NCI-H187 treated with DMSO at 0.1 percent for 48 hours (cell line): ENCODE results near the gene CACTIN.
"Not testable (repeated sequence)": the region's sequence is repeated elsewhere in the genome, so short reads cannot be mapped to it uniquely, and the experiment has no call there.

Experiments
- DNase-seq: peaks from one replicate; lab custom pipeline; 2025; lab: John Stamatoyannopoulos, UW

CACTIN gene

DNA sequence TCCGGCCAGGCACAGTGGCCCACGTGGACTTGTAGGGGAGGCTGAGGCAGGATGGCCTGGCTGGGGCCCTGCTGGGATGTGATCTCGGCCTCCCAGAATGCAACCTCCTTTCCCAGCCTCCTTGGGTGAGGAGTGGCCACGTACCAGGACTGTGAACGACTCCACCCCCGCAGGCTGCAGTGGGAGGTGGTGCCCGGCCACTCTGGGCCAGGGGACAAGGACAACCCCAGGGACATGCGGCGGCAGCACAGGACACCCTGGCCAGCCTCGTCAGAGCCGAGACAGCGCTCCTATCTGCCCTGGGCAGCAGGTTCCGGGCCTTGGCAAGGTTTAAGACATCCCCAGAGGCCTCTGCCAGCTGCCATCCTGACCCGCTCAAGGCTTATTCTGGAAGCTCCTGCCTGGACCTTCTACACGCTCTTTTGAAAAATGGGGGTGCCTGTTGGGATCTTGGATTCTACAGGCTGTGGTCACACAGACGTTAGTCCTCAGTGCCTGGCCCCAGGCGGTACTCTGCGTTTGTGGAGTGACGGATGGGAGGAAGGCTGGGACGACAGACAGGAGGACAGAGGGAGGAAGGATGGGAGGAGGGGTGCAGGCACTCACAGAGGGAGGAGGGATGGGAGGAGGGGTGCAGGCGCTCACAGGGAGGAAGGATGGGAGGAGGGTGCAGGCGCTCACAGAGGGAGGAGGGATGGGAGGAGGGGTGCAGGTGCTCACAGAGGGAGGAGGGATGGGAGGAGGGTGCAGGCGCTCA, 19.9 kb upstream of the CACTIN start:
- DNase-seq: no peak

DNA sequence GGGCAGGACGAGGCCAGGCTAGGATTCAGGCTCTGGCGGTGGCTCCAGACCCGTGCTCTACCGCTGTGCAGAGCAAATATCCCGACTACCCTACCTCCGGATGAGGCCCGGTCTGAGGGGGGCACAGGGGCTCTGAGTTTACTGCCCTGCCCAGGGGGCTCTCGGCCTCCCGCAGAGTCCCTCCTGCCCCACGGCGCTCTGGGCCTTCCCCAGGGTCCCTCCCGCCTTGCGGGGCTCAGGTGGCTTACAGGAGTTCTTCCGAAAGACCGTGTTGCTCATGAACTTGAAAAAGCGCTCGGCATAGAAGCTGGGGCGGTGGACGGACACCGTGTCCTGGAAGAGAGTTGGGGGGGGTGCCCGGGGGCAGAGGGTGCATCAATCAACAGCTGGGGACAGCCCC, 19.1 kb upstream of the CACTIN start:
- no peak for DNase-seq

DNA sequence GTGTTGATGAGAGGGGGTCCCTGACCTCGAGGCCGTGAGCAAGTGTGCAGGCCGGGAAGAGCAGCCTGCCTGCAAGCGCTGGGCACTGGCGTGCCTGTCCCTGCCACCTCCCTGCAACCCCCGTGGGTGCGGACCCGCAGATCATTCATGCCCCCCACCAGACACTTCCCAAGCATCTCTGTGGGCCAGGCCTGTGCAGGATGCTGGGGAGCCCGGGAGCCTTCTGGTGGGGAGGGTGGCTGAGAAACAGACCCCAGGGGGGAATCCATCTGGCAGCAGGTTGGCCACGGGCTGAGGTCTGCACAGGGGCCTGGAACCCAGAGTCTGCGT, 18.4 kb upstream of the CACTIN start:
- no peak for DNase-seq

DNA sequence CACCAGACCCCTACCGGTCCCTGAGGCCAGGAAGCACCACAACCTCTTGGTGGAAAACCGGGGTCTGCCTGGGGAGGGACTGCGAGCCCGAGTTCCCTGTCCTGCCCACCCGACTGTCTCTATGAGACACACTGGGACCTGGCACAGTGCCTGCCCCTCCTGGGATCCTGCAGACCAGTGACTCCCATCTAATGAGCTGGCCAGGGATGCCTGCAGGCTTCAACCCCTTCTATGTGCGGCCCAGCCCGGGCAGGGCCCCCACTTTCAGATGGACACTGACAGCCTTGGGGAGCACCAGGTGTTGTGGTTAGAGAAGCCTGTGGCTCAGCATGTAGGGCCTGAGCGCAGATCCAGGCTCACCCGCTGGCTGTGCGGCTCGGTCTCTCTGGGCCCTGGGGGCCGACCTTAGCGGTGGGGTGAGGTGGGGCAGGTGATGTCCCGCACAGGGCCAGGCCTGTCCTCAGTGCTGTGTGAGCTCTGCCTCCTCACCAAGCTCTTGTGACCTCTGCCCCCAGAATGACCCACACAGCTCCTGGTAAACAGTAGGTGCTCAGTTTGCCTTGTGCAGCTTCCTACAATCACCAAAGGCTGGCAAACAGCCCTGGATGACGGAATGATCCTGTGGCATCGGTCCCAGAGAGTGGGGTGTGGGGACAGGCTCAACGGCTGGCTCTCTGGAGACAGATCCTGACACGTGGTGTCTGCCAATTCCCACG, 17.9 kb upstream of the CACTIN start:
- no peak for DNase-seq

DNA sequence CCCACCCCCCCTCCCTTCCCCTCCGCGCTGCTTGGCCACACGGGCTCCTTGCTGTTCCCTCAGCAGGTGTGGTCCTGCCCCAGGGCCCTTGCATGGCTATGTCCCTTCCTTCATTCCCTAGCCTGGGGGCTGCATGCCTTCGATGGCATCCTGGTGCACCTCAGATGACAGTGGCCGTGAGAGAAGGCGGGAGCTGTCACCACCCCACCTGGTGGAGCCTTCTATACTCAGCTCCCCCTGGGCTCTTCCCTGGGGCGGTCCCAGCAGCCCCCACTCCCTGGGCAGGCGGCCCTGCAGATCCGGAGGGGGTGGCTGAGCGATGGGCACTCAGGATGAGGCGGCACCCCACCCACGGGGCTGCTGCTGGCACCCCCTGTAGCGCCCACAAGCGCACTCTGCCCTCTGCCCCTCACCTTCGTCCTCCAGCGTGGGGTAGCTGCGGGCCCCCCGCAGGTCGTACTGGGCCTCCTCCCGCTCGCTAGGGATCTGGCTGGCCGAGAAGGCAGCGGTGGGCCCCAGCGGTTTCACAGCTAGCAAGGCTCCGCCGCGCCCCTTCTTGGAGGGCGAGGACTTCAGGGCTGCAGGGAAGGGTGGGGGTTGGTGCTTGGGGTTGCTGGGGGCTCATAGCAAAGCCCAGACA, 17.2 kb upstream of the CACTIN start:
- DNase-seq: no peak

DNA sequence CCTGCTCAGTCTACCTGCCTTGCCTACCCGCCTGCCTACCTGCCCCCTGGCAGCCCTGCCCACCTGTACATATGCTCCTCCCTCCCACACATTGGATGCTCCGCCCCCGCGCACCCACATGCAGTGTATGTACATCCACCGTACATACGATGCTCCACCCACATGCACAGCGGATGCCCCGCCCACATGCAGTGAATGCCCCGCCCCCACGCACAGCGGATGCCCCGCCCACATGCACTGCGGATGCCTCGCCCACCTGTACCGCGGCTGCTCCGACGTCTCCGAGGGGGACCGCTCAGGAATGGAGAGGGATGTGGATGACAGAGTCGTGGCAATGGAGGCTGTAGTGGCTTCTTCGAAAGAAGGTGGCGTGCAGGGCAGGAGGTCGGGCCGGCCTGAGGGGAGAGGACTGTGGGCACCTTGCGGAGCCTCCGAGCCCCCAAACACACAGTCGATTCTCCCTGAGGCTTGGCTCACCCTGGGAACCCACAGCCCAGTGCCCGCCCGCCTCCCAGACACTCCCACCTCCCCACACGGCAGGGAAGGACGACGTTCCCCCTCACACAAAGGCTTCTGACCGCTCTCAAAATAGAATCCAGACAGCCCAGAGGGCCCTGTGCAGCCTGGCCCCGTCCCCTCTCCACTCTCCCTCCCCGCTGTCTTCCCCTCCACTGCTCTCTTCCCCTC, 16.5 kb upstream of the CACTIN start:
- no peak for DNase-seq

DNA sequence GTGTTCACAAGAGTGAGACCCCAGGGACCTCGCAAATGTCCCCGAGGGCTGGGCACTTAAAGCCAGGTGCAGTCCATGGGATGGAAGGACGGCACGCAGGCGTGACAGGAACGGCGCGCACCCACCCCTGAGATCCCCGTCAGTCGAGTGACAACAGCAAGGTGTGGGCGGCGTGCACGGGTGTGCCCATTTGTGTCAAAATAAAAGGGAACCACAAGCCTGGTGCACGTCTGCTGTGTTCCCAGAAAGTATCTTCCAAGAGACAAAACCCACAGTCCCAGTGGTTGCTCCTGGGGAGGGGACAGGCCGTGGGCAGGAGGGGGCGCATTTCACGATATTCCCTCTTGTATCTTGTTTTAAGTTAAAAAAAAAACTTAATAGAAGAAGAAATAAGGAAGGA, 15.7 kb upstream of the CACTIN start:
- no peak for DNase-seq

DNA sequence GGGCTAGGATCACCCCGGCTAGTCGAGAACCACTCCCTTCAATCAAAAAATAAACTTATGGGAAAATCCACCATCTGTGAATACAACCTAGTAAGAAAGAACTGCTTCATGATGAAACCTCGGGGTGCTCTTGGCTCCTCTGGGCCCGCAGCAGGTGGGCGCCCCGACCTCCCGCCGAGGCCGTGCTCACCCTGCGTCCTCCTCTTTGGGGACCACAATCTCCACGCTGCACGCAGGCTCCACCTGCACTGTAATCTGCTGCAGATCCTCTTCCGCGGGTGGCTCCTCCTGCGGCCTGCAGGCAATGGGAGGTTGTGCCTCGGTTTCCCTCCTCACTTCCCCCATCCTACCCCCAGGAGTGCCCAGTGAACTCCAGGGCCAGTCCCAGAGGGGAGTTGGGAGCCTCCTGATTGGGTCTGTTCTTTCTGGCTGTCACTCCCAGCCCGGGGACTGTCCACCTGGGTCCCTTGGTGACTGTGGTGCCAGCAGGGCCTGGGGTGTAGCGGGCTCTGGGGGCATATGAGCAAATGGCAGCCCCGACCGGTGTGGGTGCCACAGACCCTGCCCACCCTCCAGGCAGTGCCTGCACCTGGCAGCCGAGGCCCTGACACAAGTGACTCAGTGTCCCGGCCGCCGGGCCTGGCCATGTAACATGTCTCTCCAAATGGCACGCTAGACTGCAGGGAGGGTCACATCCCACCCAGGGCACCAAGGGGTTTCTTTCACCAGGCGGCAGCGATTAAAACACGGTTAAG, 15.1 kb upstream of the CACTIN start:
- DNase-seq: no peak

DNA sequence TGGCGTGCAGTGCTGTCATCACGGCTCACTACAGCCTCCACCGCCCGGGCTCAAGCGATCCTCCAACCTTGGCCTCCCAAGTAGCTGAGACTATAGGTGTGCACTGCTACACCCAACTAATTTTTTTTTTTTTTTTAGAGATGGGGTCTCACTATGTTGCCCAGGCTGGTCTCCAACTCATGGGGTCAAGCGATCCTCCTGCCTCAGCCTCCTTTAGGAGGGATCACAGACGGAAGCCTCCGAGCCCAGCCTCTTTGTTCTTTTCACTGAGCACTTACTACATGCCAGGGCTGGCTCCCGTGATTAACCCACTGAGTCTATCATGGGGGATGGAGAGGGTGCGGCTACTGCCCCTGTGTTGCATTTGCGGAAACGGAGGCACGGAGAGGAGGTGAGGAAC, 12.9 kb upstream of the CACTIN start:
- no peak for DNase-seq

DNA sequence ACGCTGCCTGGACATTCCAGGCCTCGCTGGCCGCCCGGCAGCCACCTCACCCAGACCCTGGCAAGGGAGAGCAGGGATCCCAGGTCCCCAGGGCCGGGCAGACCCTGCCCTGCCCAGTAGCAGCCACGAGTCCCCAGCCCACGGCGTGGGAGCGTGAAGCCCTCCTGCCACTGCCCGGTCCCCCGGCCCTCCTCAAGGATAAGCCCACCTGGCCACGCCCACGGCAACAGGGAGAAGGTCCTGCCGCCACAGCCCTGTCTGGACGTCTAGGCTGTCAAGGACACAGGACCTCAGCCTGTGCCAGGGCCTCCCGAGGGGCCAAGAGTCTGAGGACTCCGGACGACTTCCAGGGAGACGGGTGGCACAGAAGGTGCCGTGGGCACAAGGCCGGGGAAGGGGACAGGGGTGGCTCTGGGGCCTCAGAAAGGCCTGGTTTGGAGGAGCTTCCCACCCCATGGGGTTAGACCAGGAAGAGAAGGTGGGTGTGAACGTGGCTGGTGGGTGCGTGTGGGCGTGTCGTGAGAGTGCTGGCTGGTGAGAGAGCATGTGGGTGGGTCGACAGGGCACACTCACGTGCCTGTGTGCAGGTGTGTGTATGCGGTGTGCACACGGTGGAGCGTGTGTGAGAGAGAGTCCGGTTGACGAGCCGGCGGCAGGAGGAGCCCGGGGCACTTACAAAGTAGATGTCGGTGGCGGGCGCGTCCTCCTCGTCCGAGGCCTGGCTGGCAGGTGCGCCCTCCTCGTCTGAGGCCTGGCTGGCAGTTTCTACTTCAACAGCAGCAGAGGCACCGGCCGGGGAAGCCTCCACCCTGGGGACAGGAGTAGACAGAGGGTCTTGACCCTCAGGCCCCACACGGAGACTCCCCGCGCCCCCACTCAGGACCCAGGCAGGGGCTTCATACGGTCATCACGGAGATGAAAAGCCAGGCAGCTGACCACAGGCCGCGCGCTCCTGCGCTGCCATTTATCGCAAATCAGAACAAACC, 11.9 kb upstream of the CACTIN start:
- DNase-seq: no peak

DNA sequence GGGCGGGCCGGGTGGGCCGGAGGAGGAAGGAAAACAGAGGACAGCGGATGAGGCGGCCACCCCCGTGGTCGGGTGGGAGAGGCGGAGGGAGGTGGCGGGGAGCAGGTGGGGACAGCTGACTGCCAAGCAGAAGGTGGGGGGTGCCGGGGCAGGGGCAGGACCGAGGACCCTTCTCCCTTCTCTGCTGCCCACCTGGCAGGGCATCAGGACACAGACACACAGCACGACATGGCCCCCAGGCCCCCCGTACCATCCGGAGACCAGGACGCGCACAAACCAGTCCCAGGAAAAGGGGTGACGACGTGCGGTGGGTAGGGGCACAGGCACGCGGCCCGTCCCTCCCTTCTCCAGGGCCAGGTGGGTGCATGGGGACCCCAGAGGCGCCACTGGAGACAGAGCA, 11.0 kb upstream of the CACTIN start:
- DNase-seq: no peak

DNA sequence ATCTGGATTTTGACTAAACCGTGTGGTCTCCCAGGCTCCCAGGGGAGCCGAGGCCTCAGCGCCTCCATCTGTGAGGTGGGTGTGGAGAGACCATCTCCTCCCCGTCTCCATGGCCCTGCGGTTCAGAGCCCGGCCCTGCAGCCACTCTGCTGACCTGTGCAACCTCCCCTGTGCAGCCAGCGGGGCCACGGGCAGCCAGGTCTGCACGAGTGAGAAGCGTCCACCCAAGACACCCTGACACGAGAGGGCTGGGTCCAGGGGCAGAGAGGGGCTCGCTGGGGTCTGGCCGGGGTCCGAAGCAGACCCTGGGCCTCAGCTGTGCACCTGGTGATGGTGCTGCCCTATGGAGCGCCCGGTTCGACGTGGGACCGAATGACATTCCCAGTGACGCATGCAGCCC, 10.4 kb upstream of the CACTIN start:
- no peak for DNase-seq

DNA sequence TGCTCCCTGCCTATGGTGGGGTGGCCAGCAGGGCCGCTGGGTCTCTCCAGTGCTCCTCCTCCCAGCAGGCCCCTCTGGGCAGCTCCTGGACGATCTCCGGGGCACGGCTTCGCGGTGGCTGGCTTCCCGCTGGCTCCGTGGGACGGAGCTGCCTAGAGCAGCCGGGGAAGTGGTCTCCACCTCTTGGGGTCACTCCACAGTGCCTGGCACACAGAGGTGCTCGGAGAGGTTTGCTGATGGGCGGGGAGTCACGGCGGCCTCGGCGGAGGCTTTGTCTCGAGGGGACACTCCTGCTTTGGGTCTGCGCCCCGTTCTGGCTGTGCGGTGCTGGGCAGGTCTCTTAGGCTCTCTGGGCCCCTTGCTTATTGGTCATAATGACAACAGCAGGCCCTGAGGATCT, 9.9 kb upstream of the CACTIN start:
- DNase-seq: no peak

DNA sequence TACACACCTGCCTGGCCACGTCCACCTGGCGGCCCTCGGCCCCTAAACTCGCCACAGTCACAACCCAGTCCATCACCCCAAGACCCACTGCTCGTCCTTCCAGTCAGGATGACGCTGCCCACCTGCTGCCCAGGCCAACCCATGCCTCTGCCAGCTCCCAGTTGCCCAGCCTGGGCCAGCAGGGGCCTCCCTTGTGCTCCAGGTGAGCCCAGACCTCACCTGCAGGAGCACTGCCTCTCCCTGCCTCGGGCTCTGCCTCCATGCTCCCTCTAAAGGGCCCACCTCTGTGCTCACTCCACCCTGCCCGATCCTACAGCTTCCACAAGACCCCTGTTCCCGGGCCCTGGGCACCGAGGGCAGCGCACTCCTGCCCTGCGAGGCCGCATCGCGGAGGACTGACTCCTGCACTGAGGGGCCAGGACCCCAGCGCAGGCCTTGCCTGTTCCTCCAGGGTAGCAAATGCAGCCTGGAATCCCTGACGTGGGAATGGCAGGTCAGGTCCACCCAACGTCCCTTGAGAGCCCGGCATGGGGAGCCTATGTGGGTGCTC, 8.0 kb upstream of the CACTIN start:
- no peak for DNase-seq

DNA sequence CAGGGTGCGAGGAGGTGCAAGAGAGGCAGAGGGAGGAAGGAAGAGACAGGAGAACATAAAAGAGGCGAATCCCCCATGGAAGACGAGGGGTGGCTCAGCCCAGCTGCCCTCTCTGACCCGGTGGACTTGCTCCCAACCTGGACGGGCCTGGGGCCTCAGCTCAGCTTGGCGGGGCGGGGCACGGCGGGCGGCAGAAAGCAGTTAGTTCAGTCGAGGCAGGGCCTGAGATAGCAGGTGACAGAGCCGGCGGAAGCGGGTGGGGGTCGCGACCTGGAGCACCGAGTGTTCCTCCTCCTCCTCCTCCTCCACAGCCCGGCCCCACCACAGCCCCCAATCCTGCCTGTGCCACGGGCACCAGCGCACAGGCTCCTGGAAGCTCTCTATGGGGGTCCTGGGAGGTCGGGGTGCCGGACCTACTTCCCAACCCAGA, 7.0 kb upstream of the CACTIN start:
- DNase-seq: no peak

DNA sequence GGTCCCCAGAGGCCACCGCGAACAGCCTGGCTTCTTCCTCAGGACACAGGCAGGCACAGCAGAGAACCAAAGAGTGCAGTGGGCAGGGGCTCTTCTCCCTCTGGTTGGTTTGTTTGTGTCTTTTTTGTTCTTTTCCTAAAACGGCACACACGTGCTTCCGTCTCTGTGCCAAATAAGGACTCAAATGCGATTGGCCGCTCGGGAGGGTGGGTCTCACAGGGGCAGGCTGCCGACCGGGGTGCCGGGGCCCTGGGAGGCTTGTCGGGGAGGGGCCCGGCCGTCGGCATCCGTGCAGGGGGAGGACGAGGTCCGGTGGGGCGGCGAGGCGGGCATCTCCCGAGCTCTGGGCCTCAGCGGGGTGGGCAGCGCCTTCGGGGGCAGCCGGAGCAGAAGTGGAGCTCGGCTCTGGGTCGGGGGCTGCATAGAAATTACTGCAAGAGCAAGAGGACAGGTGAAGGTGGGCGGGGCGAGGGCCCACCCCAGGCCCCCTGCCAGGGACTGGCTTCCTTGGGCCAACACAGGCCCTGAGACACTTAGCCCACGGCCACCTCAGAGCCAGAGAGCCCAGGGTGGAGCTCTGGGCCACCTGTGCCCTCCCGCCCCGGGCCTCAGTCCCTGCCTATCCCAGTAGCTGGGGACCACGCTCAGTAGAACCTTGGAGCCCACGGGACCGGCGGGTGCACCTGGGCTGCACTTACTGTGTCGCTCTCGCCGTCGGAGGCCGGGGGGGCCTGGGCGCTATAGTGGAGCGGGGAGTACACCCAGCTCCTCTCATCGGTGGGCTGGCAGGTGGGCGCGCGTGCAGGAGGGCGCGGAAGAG, 6.4 kb upstream of the CACTIN start:
- DNase-seq: no peak

DNA sequence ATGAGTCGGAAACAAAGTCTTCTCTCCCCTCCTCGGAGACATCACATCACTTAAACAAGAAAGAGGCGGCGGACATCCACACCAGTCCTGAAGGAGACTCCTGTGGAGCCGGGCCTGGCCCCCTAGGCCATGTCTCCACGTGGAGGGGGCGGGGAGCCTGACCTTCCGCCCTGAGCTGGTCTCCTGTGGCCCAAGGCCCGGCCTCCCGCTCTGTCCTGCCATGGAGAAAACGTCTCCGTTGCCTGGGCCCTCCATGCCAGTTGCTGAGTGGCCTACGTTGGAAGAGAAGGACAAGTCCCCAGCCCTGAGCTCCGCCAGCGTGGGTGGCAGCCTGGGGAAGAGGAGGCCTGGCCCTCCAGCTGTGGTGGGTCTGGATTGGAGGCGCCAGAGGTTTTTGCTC, 5.5 kb upstream of the CACTIN start:
- no peak for DNase-seq

DNA sequence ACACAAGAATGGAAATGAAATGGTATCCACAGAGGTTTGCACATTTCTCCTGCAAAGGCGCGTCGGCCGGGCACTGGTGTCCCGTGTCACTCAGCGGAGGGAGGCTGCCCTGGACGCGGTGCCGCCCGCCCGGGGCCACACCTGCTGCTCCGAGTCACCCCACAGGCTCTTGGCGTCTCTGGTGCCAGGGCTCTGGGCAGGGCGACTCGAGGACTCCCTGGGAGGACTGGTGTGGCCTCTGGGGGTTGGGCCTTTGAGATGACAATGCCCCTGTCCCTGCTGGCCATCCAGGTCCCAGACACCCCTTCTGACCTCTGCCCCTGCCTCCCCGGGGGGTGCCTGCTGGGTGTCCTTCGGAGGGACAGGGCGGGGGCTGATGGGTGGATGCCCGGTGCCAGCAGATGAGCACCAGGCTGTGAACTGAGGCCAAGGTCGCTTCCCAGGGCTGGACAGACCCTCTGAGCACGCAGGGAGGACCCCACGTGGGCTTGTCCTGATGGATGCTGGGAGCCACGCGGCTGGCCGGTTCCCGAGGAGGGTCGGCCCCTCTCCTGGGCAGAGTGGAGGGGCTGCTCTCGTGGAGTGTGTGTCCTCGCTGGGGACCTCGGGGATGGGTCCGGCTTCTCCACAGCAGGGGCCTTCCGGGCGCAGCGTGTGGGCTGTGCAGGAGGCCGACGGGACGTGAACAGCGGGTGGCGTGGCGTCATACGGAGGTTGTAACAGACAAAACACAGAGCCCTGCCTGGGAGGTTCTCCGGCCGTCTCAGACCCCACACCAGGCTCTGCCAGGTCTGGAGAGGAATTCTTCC, 4.7 kb upstream of the CACTIN start:
- no peak for DNase-seq

DNA sequence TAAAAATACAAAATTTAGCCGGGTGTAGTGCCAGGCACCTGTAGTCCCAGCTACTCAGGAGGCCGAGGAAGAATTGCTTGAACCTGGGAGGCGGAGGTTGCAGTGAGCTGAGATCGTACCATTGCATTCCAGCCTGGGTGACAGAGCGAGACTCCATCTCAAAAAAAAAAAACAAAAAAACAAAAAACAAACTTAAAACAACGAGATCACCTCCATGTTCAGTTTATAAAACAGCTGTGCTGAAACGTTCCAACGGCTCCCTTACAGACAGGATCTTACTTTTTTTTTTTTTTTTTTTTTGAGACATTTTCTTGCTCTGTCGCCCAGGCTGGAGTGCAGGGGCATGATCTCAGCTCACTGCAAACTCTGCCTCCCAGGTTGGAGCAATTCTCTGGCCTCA, 2.2 kb upstream of the CACTIN start:
- not testable (repeated sequence) for DNase-seq
